Gastrocnemius medialis (tissue), 4 donors: Measurements from ENCODE around the gene TACC3.

Experiments
- POLR2A ChIP-seq, 2 donors: fragments of 450-650 bp; IDR thresholded peaks; one replicate each; pipeline ENCODE4 v1.6.1; 2017; ENCODE audit warnings: antibody characterized with exemption in 2 of 2, mild to moderate bottlenecking in 2 of 2, moderate library complexity in 2 of 2
- TF ChIP-seq, protein P1 (sequence below), 5 experiments: fragments of 450-650 bp in 3 of 5; fragments of 200-600 bp in 2 of 5; sonication (generic) in 2 of 5; IDR thresholded peaks in 4 of 5; conservative IDR thresholded peaks in 1 of 5; 1 replicate in 4 of 5; 2 replicates in 1 of 5; pipeline ENCODE4 v1.5.1; 2016 to 2019; ENCODE audit warnings: antibody characterized with exemption in 5 of 5, mild to moderate bottlenecking in 3 of 5, moderate library complexity in 3 of 5

DNA sequence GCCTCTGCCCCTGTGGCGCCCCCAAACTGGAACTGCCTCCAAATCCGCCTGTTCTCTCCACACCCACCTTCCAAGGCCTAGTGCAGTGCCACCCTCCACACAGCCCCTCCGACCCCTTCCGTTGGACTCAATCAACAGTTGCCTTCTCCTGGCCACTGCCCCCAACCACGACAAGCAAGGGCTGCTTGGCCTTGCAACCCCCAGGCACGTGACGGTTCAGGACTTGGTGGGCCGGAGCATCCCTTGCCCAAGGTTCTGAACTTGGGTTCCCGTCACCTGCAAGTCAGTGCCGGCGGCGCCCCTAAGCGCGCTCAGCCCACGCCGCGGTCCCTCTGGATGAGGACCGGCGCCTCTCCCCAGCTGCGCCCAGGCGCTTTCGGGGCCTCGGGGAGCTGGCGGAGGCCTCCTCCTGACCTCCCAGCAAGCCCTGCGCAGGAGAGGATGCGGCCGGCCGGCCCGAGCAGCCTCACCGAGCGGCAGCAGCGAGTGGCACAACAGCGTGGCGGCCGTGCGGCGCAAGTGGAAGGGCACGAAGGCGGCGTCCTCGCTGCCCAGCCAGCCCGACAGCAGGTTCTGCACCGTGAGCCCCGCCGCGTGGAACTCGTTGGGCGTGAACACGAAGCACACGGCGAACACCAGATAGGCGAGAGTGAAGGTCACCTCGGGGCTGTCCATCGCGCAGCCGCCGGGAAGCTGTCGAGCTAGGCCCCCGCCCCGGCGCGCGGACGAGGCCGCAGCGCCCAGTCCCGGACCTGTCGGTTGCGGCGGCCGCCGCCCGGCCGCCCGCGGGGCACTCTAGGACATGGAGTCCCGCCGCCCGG, 948 bp upstream of the TACC3 start:
- TF ChIP-seq, protein P1, sequence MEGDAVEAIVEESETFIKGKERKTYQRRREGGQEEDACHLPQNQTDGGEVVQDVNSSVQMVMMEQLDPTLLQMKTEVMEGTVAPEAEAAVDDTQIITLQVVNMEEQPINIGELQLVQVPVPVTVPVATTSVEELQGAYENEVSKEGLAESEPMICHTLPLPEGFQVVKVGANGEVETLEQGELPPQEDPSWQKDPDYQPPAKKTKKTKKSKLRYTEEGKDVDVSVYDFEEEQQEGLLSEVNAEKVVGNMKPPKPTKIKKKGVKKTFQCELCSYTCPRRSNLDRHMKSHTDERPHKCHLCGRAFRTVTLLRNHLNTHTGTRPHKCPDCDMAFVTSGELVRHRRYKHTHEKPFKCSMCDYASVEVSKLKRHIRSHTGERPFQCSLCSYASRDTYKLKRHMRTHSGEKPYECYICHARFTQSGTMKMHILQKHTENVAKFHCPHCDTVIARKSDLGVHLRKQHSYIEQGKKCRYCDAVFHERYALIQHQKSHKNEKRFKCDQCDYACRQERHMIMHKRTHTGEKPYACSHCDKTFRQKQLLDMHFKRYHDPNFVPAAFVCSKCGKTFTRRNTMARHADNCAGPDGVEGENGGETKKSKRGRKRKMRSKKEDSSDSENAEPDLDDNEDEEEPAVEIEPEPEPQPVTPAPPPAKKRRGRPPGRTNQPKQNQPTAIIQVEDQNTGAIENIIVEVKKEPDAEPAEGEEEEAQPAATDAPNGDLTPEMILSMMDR (IDR thresholded peaks at IDR 0.05 in 4 of 5, conservative IDR thresholded peaks at IDR 0.05 in 1 of 5): no peak
- no peak for TF ChIP-seq POLR2A (IDR thresholded peaks at IDR 0.05)
